ENCODE results near the gene STOX2. TPM values are rescaled to one million over a fixed set of nuclear protein-coding genes. Genes with fewer than 3 reads are reported as not detected.
"Not testable (repeated sequence)": the region's sequence is repeated elsewhere in the genome, so short reads cannot be mapped to it uniquely, and the experiment has no call there.

STOX2 gene
- total and polyA plus RNA-seq, 5 donors, result 2.5 to 19.1 (median 17.0) TPM

- DNase-seq, result no peak
- intact Hi-C loops (cut with DNase I), result no loop called here
- ATAC-seq, result peak; percentile 49 to 51
- no peaks in the 10 kb centered on the region for H3K27me3 ChIP-seq (ENCODE audit: control insufficient read depth, insufficient read depth)
- H3K4me3 ChIP-seq (ENCODE audit: low read length), result peak overlapping the region; percentile 45
- 68% methylated on average over 18 of the region's 18 CpGs for WGBS
- no peaks in the 10 kb centered on the region for H3K9me3 ChIP-seq (ENCODE audit: control insufficient read depth, low read length)
- no peak overlapping the region for H3K27ac ChIP-seq (ENCODE audit: low read length)
- no peaks in the 10 kb centered on the region for H3K4me1 ChIP-seq (ENCODE audit: control insufficient read depth, insufficient read depth, low read length)
Measured at GRCh38 chr4:184028561-184029374, 123.7 kb downstream of the STOX2 start.

DNA sequence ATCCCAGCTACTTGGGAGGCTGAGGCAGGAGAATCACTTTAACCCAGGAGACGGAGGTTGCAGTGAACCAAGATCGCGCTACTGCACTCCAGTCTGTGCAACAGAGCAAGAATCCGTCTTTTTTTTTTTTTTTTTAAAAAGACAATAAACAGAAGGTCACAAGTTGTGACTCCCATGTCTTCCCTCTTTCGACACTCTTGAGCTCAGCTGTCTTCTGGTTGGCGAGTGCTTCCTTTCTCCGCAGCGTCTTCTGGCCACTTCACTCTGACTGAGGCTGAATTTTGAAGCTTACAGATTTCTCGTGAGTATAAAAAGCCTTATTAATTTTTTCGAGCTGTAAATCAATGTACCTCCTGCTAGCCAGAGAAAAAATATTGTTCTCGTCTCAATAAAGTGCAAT is 124.9 kb downstream of the STOX2 start:
- 91% methylated on average over 11 of the region's 11 CpGs for WGBS
- H3K27me3 ChIP-seq (ENCODE audit: control insufficient read depth, insufficient read depth), result no peaks in the 10 kb centered on the region
- H3K4me3 ChIP-seq (ENCODE audit: low read length), result no peak overlapping the region
- H3K27ac ChIP-seq (ENCODE audit: low read length), result no peak overlapping the region
- intact Hi-C loops (cut with DNase I), result no loop called here
- ATAC-seq (no peak), DNase-seq (no peak)
- H3K9me3 ChIP-seq (ENCODE audit: control insufficient read depth, low read length), result no peaks in the 10 kb centered on the region
- H3K4me1 ChIP-seq (ENCODE audit: control insufficient read depth, insufficient read depth, low read length), result no peaks in the 10 kb centered on the region

GRCh38 chr4:184030764-184031163 is 125.7 kb downstream of the STOX2 start:
- Histone ChIP-seq H3K27me3 (ENCODE audit: control insufficient read depth, insufficient read depth) (no peaks in the 10 kb centered on the region), H3K4me3 (ENCODE audit: low read length) (no peak overlapping the region), H3K9me3 (ENCODE audit: control insufficient read depth, low read length) (no peaks in the 10 kb centered on the region), H3K4me1 (ENCODE audit: control insufficient read depth, insufficient read depth, low read length) (no peaks in the 10 kb centered on the region), H3K27ac (ENCODE audit: low read length) (no peak overlapping the region)
- ATAC-seq (peak in 1 of 2 donors; percentile 44), DNase-seq (no peak)
- 38% methylated on average over 1 of the region's 1 CpG for WGBS
- intact Hi-C loops (cut with DNase I), result no loop called here

DNA sequence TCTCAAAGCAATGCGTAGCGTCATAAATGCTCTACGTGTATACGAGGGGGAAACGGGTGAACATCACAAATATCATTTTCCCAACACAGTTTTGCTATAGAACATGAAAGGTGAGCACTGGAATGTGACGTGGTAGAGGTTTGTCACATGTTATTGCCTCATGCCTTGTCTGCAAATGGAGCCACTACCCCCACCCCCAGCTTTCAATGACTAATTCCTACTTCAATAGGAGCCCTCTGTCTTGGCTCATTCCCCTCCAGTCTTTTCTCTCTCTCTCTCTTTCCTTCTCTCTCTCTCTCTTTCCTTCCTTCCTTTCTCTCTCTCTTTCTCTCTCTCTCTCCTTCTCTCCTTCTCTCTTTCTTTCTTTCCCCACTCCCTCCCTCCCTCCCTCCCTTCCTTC is 127.0 kb downstream of the STOX2 start:
- DNase-seq (no peak), ATAC-seq (no peak)
- no peak overlapping the region for H3K27ac ChIP-seq (ENCODE audit: low read length)
- H3K9me3 ChIP-seq (ENCODE audit: control insufficient read depth, low read length), result no peaks in the 10 kb centered on the region
- H3K4me1 ChIP-seq (ENCODE audit: control insufficient read depth, insufficient read depth, low read length), result no peaks in the 10 kb centered on the region
- intact Hi-C loops (cut with DNase I), result no loop called here
- H3K27me3 ChIP-seq (ENCODE audit: control insufficient read depth, insufficient read depth), result no peaks in the 10 kb centered on the region
- WGBS, result 95% methylated on average over 6 of the region's 6 CpGs
- H3K4me3 ChIP-seq (ENCODE audit: low read length), result no peak overlapping the region

DNA sequence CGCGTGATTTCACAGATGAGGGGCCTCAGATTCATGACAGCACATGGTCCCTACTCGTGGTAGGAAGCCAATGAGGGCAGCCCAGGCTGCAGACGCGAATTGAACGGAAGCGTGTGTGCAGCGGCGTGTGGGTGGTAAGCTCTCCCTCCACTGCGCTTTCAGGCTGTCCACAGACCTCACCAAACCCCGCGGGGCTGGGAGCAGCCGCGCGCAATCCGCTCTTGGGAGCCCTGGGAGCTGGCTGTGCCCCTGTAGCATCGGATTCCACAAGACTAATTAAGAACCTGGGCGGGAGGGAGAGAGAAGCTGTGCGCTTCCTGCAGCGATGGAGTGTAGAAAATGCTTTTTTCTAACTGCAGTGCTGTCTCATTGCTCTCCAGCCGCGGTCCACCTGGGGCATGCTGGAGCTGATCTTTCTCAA is 134.9 kb downstream of the STOX2 start:
- Histone ChIP-seq H3K9me3 (ENCODE audit: control insufficient read depth, low read length) (no peaks in the 10 kb centered on the region), H3K4me3 (ENCODE audit: low read length) (no peak overlapping the region), H3K4me1 (ENCODE audit: control insufficient read depth, insufficient read depth, low read length) (no peaks in the 10 kb centered on the region), H3K27me3 (ENCODE audit: control insufficient read depth, insufficient read depth) (no peaks in the 10 kb centered on the region), H3K27ac (ENCODE audit: low read length) (no peak overlapping the region)
- intact Hi-C loops (cut with DNase I), result no loop called here
- WGBS, result 19% methylated on average over 22 of the region's 22 CpGs
- ATAC-seq (peak; percentile 52 to 74), DNase-seq (peak in 1 of 3 donors; percentile 20)

GRCh38 chr4:184041156-184041555 is 136.0 kb downstream of the STOX2 start:
- no peak overlapping the region for H3K4me3 ChIP-seq (ENCODE audit: low read length)
- no peaks in the 10 kb centered on the region for H3K9me3 ChIP-seq (ENCODE audit: control insufficient read depth, low read length)
- 92% methylated on average over 10 of the region's 10 CpGs for WGBS
- H3K27me3 ChIP-seq (ENCODE audit: control insufficient read depth, insufficient read depth), result no peaks in the 10 kb centered on the region
- DNase-seq (no peak), ATAC-seq (no peak)
- H3K27ac ChIP-seq (ENCODE audit: low read length), result no peak overlapping the region
- intact Hi-C loops (cut with DNase I), result no loop called here
- no peaks in the 10 kb centered on the region for H3K4me1 ChIP-seq (ENCODE audit: control insufficient read depth, insufficient read depth, low read length)

GRCh38 chr4:184046148-184046547 is 141.0 kb downstream of the STOX2 start:
- H3K27ac ChIP-seq (ENCODE audit: low read length), result no peak overlapping the region
- H3K4me1 ChIP-seq (ENCODE audit: control insufficient read depth, insufficient read depth, low read length), result no peaks in the 10 kb centered on the region
- DNase-seq (no peak), ATAC-seq (no peak)
- 81% methylated on average over 1 of the region's 1 CpG for WGBS
- H3K9me3 ChIP-seq (ENCODE audit: control insufficient read depth, low read length), result no peaks in the 10 kb centered on the region
- no peak overlapping the region for H3K4me3 ChIP-seq (ENCODE audit: low read length)
- H3K27me3 ChIP-seq (ENCODE audit: control insufficient read depth, insufficient read depth), result no peaks in the 10 kb centered on the region
- intact Hi-C loops (cut with DNase I), result no loop called here

- H3K27me3 ChIP-seq (ENCODE audit: control insufficient read depth, insufficient read depth); H3K27ac ChIP-seq (ENCODE audit: low read length); H3K4me1 ChIP-seq (ENCODE audit: control insufficient read depth, insufficient read depth, low read length); ATAC-seq; intact Hi-C loops (cut with DNase I); DNase-seq; H3K4me3 ChIP-seq (ENCODE audit: low read length); H3K9me3 ChIP-seq (ENCODE audit: control insufficient read depth, low read length): not testable (repeated sequence)
- 98% methylated on average over 4 of the region's 4 CpGs for WGBS
Measured at GRCh38 chr4:184051262-184051661, 146.2 kb downstream of the STOX2 start.

- 92% methylated on average over 2 of the region's 2 CpGs for WGBS
- Histone ChIP-seq H3K27me3 (ENCODE audit: control insufficient read depth, insufficient read depth) (no peaks in the 10 kb centered on the region), H3K4me3 (ENCODE audit: low read length) (no peak overlapping the region), H3K27ac (ENCODE audit: low read length) (no peak overlapping the region), H3K9me3 (ENCODE audit: control insufficient read depth, low read length) (no peaks in the 10 kb centered on the region), H3K4me1 (ENCODE audit: control insufficient read depth, insufficient read depth, low read length) (no peaks in the 10 kb centered on the region)
- ATAC-seq (no peak), DNase-seq (no peak)
- intact Hi-C loops (cut with DNase I), result no loop called here
Measured at GRCh38 chr4:184052616-184053015, 147.5 kb downstream of the STOX2 start.

DNA sequence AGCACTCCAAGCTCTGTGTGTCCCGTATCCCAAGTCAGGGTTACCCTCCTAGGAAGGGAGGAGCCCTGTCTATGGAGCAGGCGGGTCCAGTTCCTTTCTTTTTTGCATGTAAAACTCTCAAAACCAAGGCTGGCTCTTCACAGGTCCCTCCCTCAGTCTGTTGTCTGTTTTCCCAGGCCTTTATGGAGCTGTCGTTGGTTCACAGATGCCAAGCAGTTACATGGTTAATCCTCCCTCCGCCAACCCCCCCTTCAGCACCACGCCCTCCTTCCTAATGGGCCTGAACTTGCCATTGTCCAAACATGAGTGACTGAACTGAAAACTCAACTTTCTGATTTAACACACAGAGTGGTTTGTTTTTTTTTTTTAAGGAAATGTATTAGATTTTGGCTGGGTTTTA is 148.3 kb downstream of the STOX2 start:
- ATAC-seq, result no peak
- no peak for DNase-seq
- H3K27me3 ChIP-seq (ENCODE audit: control insufficient read depth, insufficient read depth), result no peaks in the 10 kb centered on the region
- intact Hi-C loops (cut with DNase I), result no loop called here
- 84% methylated on average over 5 of the region's 5 CpGs for WGBS
- no peak overlapping the region for H3K27ac ChIP-seq (ENCODE audit: low read length)
- no peaks in the 10 kb centered on the region for H3K4me1 ChIP-seq (ENCODE audit: control insufficient read depth, insufficient read depth, low read length)
- no peak overlapping the region for H3K4me3 ChIP-seq (ENCODE audit: low read length)
- H3K9me3 ChIP-seq (ENCODE audit: control insufficient read depth, low read length), result no peaks in the 10 kb centered on the region

DNA sequence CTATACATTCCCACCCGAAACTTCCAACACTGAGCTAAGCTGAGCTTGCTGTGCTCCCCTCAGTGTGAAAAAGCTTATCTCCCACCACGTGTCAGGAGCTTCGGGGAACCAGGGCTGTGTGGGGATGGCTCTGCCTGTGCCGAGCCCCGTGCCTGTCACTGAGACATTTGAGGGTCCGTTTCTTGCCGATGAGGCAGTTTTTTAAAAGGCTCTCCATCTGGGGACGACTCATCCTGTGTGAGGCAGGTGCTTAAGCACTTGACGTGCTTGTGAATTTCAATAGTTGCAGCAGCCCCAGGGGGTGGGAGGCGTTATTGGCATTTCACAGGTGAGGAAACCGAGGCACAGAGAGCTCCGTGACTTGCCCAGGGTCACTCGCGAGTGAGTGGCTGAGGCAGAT is 151.8 kb downstream of the STOX2 start:
- no peak overlapping the region for H3K27ac ChIP-seq (ENCODE audit: low read length)
- no peak overlapping the region for H3K4me3 ChIP-seq (ENCODE audit: low read length)
- intact Hi-C loops (cut with DNase I), result no loop called here
- DNase-seq (no peak), ATAC-seq (no peak)
- peaks cover 2% of the 10 kb centered on the region for H3K4me1 ChIP-seq (ENCODE audit: control insufficient read depth, insufficient read depth, low read length)
- no peaks in the 10 kb centered on the region for H3K9me3 ChIP-seq (ENCODE audit: control insufficient read depth, low read length)
- 77% methylated on average over 14 of the region's 14 CpGs for WGBS
- no peaks in the 10 kb centered on the region for H3K27me3 ChIP-seq (ENCODE audit: control insufficient read depth, insufficient read depth)

DNA sequence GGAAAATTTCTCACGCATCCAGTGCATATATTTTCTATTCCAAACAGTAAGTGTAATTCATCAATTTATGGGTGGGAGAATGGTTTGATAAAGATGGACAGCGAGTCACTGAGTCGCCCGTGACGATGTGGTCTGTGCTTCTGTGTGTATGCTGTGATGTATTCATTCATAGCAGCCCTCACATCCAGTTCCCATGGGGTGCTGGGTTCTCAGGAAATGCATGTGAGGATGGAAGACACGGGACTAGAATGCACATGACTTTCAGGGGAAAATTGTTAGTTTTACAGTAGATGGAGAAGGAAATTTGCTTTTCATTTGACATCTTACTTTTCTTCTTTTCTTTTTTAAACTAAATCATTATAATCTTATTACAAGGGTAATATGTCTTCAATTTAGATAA is 152.9 kb downstream of the STOX2 start:
- H3K4me1 ChIP-seq (ENCODE audit: control insufficient read depth, insufficient read depth, low read length), result peaks cover 2% of the 10 kb centered on the region
- H3K4me3 ChIP-seq (ENCODE audit: low read length), result no peak overlapping the region
- H3K27ac ChIP-seq (ENCODE audit: low read length), result no peak overlapping the region
- DNase-seq (no peak), ATAC-seq (no peak)
- no peaks in the 10 kb centered on the region for H3K9me3 ChIP-seq (ENCODE audit: control insufficient read depth, low read length)
- intact Hi-C loops (cut with DNase I), result no loop called here
- no peaks in the 10 kb centered on the region for H3K27me3 ChIP-seq (ENCODE audit: control insufficient read depth, insufficient read depth)
- 70% methylated on average over 6 of the region's 6 CpGs for WGBS
